Measurements from ENCODE around the gene XAF1.
"Not testable (repeated sequence)": the region's sequence is repeated elsewhere in the genome, so short reads cannot be mapped to it uniquely, and the experiment has no call there.

XAF1 gene

GRCh38 chr17:6755731-6756184, at the start of gene XAF1:
TSS of gene XAF1 (plus strand) at chr17:6756046. CDS start at chr17:6756079, 33 bp downstream.
- DNase-seq = no peak

GRCh38 chr17:6706499-6706898, 49.3 kb upstream of the XAF1 start:
- no peak for DNase-seq

DNA sequence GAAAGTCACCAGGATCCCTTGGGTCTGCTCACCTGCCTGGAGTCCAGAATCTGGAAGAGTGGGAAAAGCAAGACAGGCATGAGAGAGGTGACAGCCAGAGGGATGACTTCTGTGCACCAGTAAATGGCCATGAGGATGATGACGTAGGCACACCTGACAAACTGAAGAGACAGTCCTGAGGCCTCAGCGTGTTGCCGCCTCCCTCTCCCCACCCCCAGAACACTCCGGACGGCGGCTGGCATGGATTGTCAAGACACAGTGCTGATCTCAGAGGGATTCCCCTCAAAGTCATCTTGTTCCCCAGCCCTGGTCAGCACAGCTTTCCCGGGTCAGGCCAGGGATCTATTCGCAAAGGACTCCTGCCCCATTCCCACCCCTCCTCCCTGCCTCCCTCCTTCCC, 48.9 kb upstream of the XAF1 start:
- no peak for DNase-seq

DNA sequence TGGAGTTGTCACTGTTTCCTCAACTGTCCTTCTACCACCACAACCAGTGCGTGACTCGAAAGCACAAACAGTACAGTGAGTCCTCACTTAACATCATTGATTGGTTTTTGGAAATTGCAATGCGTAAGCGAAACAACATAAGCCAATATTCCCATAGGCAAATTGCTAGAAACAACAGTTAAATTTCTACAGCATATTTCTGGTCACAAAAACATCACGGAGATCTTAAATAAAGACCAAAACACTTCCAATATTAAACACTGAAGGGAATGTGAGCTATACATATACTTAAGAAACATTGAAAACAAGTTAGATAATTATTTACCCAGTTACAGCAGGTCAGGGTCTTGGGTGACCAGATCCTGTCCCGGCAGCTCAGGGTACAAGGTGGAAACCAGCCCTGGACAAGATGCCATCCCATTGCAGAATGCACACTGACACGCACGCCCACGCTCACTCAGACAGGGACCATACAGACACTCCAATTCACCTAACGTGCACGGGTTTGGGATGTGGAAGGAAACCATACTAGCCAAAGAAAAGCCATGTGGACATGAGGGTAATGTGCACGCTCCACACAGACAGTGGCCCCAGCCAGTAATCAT, 47.4 kb upstream of the XAF1 start:
- DNase-seq = no peak

DNA sequence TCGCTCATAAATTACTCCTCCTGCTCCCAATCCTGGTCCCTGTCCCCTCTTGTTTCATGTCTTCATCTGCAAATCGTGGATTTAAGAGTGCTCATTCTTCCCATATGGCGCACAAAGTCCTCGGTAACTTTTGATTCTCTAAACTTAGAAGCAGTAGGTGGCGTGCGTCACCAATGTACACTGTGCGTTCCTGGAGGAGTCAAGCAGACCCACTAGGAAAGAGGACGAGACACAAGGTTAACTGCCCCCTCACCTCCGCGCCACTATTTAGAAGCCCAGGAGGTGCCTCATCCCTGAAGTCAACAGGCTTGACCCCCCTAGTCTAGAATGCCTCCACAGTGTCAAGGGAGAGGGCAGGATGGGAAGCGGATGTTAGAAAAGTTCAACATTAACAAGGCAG, 45.5 kb upstream of the XAF1 start:
- DNase-seq = no peak

- no peak for DNase-seq
Observed at GRCh38 chr17:6711081-6711674, 44.7 kb upstream of the XAF1 start.

DNA sequence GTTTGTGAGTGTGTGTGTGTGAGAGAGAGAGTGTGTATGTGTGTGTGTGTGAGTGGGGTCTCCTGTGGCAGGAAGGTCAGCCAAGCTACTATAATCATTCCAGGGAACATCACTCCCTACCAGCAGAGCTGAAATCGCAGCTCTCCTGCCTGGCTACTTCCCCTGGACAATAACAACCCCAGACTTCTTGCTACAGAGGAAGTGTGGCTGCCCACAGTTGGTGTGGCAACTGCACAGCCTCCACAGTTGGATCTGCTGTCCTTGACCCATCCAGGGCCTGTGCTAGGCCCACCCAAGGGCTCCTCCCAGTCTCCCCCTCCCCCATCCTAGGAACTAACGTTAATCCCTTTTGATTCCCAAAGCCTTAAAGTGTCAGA, 44.2 kb upstream of the XAF1 start:
- DNase-seq = no peak

DNA sequence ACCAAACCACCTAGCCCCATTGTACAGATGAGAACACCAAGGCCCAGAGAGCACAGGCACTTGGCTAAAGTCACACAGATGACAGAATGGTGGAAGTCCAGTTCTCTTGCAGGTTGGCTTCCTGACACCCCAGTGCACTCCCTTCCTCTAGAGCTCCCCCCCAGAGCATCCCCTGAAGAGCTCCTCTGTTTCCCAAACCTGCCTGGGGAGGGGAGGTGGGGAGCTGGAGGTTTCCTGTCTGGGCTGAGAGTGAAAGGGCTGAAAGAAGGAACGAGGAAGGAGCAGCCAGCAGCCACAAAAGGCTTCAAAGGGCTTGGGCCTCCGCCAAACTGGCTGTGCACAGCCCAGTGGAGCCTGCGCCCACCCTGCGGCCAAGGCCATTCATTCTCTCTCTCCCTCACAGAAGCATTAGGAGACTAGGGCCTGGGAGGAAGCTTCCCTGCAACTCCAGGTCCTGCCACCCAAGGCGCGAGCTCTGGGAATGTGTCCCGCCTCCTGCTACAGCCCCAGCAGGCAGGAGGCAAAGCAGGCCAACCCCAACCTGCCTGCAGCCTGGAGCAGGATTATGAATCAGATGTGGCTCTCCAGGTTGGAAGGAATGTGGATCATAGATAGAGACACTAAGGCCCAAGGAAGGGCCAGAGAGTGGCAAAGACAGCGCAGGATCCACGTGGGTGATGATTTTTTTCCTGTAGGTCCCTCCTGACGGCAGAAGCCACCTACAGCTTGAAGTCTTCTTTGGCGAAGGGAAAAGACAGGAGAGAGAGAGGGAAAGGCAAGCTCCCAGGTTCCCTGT, 43.6 kb upstream of the XAF1 start:
- no peak for DNase-seq

DNA sequence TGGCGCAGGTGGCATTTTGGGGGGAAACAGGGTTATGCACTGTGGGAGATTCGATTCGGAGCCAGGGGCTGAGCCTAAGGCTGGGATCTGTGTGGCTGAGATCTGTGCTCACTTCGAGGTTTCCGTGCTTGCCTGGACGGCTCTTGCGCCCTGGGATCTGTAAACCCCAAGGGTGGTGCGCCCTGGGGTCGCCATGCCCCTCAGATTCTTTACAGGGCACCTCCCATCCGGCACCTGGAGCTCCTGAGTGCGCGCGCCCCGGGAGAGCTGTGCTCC, 43.1 kb upstream of the XAF1 start:
- no peak for DNase-seq

DNA sequence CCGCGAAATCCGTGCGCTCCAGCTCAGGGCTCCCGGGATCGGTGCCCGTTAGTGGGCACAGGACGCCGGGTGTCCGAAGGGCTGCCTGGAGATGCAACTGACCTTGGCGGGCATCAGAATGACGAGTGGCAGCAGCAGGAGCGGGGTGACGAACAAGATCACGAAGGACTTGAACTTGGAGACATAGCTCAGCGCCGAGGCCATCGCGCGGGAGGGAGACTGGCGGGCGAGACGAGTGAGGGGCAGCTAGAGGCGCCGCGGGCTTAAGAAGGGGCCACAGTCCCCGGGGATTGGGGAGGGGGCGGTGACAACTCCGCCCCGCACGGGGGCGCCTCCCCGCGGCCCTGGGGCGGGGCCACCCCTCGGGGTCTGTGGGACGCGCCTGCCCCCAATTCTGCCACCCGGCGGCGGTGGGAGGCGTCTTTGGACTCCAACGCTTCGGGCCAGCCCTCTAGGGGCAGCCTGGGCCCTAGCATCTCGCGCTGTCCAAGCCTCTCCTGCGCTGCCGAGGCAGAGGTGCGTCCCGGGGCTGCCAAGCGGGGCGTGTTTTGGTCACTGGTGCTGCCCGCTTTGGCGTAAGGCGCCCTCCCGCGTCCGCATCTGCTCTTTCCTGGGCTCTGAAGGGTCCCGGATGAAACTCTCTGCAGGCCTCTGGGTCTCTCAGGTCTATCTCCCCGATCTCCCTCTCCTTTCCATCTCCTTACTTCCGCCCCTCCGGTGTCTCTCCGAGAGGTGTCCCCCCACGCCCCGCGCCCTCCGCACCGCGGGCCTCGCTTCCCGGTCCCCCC, 42.5 kb upstream of the XAF1 start, which contains the start of gene SLC13A5:
TSS of gene SLC13A5 (minus strand) at position 240 of the 788 bp plus-strand sequence. CDS start at position 204, 36 bp downstream.
- DNase-seq = no peak

DNA sequence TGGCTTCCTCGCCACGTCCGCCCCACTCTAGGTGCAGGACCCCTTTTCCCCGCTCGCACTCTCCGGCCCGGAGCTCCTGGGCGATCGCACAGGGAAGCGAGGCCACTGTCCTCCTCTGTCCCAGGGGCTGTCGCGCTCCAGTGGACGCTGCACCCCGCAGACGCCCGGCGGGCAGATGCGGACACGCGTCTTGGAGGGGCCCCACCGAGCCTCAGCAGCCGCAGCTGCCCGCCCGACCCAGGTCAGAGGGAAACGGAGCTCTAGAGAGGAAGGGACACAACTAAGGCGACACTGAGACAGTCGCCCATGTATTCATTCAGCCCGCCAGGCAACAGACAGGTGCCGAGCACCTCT, 42.0 kb upstream of the XAF1 start:
- no peak for DNase-seq

- no peak for DNase-seq
Observed at GRCh38 chr17:6714315-6714874, 41.5 kb upstream of the XAF1 start.

DNA sequence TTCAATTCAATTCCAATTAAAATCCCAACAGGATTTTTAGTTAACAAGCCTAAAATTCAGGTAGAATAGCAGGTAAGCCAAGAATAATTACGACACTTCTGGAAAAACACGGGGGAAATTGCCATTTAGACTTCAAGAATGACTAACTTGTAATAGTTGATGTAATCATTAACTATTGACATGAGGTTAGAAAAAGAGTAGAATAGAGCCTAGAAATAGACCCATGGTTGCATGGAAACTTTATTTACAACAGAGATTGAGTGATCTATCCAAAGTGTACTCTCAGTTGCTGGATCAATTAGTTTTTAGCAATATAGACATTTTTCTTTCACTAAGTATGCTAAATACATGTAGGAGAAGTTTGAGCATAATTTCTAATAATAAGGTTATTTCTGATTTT, 39.1 kb upstream of the XAF1 start:
- no peak for DNase-seq

GRCh38 chr17:6721744-6722143, 34.1 kb upstream of the XAF1 start:
- no peak for DNase-seq

DNA sequence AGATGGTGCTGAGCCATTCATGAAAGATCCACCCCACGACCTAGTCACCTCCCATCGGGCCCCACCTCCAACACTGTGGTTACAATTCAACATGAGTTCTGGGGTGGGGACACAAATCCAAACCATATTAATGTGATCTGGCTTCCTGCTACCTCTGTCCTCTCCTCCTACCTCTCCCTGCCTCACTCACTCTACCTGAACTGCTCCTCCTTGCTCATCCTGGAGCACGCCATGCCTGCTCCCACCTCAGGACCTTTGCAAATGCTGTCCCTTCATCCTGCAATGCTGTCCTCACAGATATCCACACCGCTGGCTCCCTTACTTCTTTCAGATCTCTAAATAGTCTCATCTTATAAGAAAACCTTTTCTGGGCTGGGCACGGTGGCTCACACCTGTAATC, 31.8 kb upstream of the XAF1 start:
- no peak for DNase-seq

- no peak for DNase-seq
Observed at GRCh38 chr17:6729531-6729930, 26.3 kb upstream of the XAF1 start.

GRCh38 chr17:6746665-6747064, 9.2 kb upstream of the XAF1 start:
- not testable (repeated sequence) for DNase-seq

- no peak for DNase-seq
Observed at GRCh38 chr17:6748617-6749016, 7.2 kb upstream of the XAF1 start.

DNA sequence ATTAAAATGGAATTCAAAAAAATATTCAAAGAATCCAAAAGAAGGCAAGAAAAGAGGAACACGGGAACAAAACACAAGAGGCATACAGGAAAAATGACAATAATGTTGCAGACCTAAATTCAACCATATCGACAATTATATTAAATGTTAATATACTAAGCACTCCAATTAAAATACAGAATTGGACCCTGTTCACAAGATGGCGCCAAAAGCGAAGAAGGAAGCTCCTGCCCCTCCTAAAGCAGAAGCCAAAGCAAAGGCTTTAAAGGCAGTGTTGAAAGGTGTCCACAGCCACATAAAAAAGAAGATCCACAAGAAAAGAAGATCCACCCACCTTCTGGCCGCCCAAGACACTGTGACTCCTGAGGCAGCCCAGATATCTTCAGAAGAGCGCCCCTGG, 6.3 kb upstream of the XAF1 start:
- DNase-seq = no peak

- DNase-seq = no peak
Observed at GRCh38 chr17:6752068-6752909, 3.6 kb upstream of the XAF1 start.

GRCh38 chr17:6753006-6753445, 2.8 kb upstream of the XAF1 start:
- no peak for DNase-seq

GRCh38 chr17:6753546-6753945, 2.3 kb upstream of the XAF1 start:
- DNase-seq = no peak

Data from stimulated activated naive CD4-positive, alpha-beta T cell treated with Interleukin-2 at 50 U/mL for 16 hours (primary cell).